Spleen (tissue), 7 donors: ENCODE measurements around the gene PDHA2.

ENCODE experiments used
- POLR2A ChIP-seq, 3 donors: fragments of 450-650 bp; IDR thresholded peaks; one replicate each; pipeline ENCODE4 v1.5.1; 2017; ENCODE audit warnings: antibody characterized with exemption in 3 of 3, mild to moderate bottlenecking in 1 of 3
- POLR2AphosphoS5 ChIP-seq, 3 donors: sonication (generic); formaldehyde crosslinking; IDR thresholded peaks; one replicate each; pipeline ENCODE4 v1.5.1; 2017; ENCODE audit warnings: antibody characterized with exemption in 3 of 3
- TF ChIP-seq, protein P1 (sequence below), 11 experiments: fragments of 200-600 bp in 7 of 11; fragments of 450-650 bp in 4 of 11; sonication (generic) in 4 of 11; IDR thresholded peaks in 8 of 11; conservative IDR thresholded peaks in 3 of 11; 1 replicate in 7 of 11; 2 replicates in 4 of 11; pipeline versions ENCODE4 v1.4.0 to v1.8.0; 2016 to 2021; ENCODE audit warnings: antibody characterized with exemption in 11 of 11, inconsistent platforms in 4 of 11, mild to moderate bottlenecking in 1 of 11
- donor health status: DM: no; HTN: no; CAD: no; lungs with moderate emphysema.
- donor health status: DM: no; HTN: no; CAD: no.
- donor health status: DM: no; HTN: no; CAD: no.

DNA sequence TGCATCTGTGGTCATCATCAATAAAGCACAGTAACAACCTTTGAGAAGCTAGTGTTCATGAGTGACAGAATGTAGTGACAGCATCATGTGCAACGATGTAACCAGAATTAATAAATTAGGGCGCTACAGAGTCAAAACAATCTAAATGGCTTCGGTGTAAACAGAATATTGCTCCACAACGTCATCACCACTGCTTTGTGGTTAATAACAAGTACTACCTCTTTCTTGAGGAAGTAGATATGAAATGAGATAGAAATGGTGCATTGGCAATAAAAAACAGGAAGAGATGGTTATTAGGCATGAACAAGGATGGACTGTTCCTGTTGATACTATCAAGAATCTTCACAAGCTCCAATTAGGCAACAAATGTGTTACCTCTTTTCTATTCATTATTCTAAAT is 8.7 kb upstream of the PDHA2 start:
- TF ChIP-seq POLR2A (IDR thresholded peaks at IDR 0.05) (no peak), POLR2AphosphoS5 (IDR thresholded peaks at IDR 0.05) (no peak)
- TF ChIP-seq, protein P1, sequence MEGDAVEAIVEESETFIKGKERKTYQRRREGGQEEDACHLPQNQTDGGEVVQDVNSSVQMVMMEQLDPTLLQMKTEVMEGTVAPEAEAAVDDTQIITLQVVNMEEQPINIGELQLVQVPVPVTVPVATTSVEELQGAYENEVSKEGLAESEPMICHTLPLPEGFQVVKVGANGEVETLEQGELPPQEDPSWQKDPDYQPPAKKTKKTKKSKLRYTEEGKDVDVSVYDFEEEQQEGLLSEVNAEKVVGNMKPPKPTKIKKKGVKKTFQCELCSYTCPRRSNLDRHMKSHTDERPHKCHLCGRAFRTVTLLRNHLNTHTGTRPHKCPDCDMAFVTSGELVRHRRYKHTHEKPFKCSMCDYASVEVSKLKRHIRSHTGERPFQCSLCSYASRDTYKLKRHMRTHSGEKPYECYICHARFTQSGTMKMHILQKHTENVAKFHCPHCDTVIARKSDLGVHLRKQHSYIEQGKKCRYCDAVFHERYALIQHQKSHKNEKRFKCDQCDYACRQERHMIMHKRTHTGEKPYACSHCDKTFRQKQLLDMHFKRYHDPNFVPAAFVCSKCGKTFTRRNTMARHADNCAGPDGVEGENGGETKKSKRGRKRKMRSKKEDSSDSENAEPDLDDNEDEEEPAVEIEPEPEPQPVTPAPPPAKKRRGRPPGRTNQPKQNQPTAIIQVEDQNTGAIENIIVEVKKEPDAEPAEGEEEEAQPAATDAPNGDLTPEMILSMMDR (IDR thresholded peaks at IDR 0.05 in 8 of 11, conservative IDR thresholded peaks at IDR 0.05 in 3 of 11): no peak
